NCI-H1930 (cell line): Measurements from ENCODE around the gene SLC7A6.

Experiments used
- DNase-seq, 2 experiments: peaks; one replicate each; lab custom pipeline; 2025; lab: John Stamatoyannopoulos, UW

SLC7A6 gene

GRCh38 chr16:68264128-68265077, at the start of gene SLC7A6:
Gene SLC7A6, plus strand, starts transcription at chr16:68264526. Its CDS starts 10,201 bp downstream, at chr16:68274727.
- peak in 1 of 2 experiments; percentile 43 for DNase-seq

- DNase-seq: no peak
Measured at GRCh38 chr16:68214726-68215125, 49.6 kb upstream of the SLC7A6 start.

- DNase-seq: no peak
Measured at GRCh38 chr16:68215302-68215701, 49.0 kb upstream of the SLC7A6 start.

GRCh38 chr16:68216240-68216639, 48.1 kb upstream of the SLC7A6 start:
- DNase-seq: no peak

GRCh38 chr16:68217506-68217905, 46.8 kb upstream of the SLC7A6 start:
- no peak for DNase-seq

GRCh38 chr16:68219725-68220351, 44.5 kb upstream of the SLC7A6 start:
- DNase-seq: no peak

- DNase-seq: no peak
Measured at GRCh38 chr16:68223072-68223471, 41.3 kb upstream of the SLC7A6 start.

- DNase-seq: no peak
Measured at GRCh38 chr16:68226116-68226515, 38.2 kb upstream of the SLC7A6 start.

GRCh38 chr16:68227183-68227793, 37.0 kb upstream of the SLC7A6 start:
- no peak for DNase-seq

GRCh38 chr16:68227850-68228553, 36.3 kb upstream of the SLC7A6 start:
- DNase-seq: no peak

GRCh38 chr16:68228652-68229051, 35.7 kb upstream of the SLC7A6 start:
- no peak for DNase-seq

GRCh38 chr16:68229431-68230175, 34.7 kb upstream of the SLC7A6 start:
- DNase-seq: peak in 1 of 2 experiments; percentile 15

GRCh38 chr16:68230176-68230571, 34.2 kb upstream of the SLC7A6 start:
- no peak for DNase-seq

- no peak for DNase-seq
Measured at GRCh38 chr16:68230956-68231355, 33.4 kb upstream of the SLC7A6 start.

GRCh38 chr16:68231384-68232136, 32.8 kb upstream of the SLC7A6 start:
- no peak for DNase-seq

GRCh38 chr16:68232335-68232734, 32.0 kb upstream of the SLC7A6 start:
- DNase-seq: no peak

- no peak for DNase-seq
Measured at GRCh38 chr16:68233085-68233834, 31.1 kb upstream of the SLC7A6 start.

GRCh38 chr16:68233835-68234187, 30.5 kb upstream of the SLC7A6 start:
- DNase-seq: no peak

GRCh38 chr16:68234188-68235107, 29.9 kb upstream of the SLC7A6 start:
- DNase-seq: no peak
